Ishikawa (cell line): Measurements from ENCODE around the gene NACC2.

Experiments used
- CEBPB ChIP-seq: IDR thresholded peaks from 2 replicates; pipeline ENCODE4 v1.6.1; 2012
- EP300 ChIP-seq: IDR thresholded peaks from 2 replicates; pipeline ENCODE4 v1.6.1; 2012; ENCODE audit warnings: borderline replicate concordance
- FOXM1 ChIP-seq: IDR thresholded peaks from 2 replicates; pipeline ENCODE4 v1.6.1; 2012; ENCODE audit warnings: low read depth, borderline replicate concordance
- MAX ChIP-seq: IDR thresholded peaks from 2 replicates; pipeline ENCODE4 v1.6.1; 2012
- NFIC ChIP-seq: IDR thresholded peaks from 2 replicates; pipeline ENCODE4 v1.6.1; 2012
- RAD21 ChIP-seq: IDR thresholded peaks from 2 replicates; pipeline ENCODE4 v1.6.1; 2012; ENCODE audit warnings: low read depth
- REST ChIP-seq: IDR thresholded peaks from 2 replicates; pipeline ENCODE4 v1.6.1; 2012; ENCODE audit warnings: low read depth, mild to moderate bottlenecking
- TAF1 ChIP-seq: IDR thresholded peaks from 2 replicates; pipeline ENCODE4 v1.6.1; 2012; ENCODE audit warnings: low read depth, mild to moderate bottlenecking
- TCF12 ChIP-seq: IDR thresholded peaks from 2 replicates; pipeline ENCODE4 v1.6.1; 2012; ENCODE audit warnings: low read depth

DNA sequence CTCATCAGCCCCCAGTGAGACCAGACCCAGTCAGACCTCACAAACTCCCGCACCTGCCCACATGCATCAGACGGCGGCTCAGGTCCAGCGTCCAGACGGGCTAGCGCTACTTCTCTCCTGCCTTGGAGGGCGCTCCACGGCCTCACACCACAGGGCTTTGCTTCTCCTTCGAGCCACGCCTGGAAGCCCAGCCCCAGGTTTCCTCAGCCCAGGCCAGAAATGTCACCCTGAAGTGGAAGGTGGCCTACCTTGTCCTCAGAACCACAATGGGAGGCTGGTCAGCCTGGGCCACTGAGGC, 2.8 kb downstream of the NACC2 start:
- no peak for TF ChIP-seq REST
- TF ChIP-seq MAX: no peak
- no peak for TF ChIP-seq TAF1
- TF ChIP-seq CEBPB: no peak
- no peak for TF ChIP-seq NFIC
- no peak for TF ChIP-seq RAD21
- no peak for TF ChIP-seq FOXM1
- no peak for TF ChIP-seq EP300
- TF ChIP-seq TCF12: no peak
